Neural cell (in vitro differentiated cells): ENCODE measurements around the gene CCDC158. TPM values are rescaled to one million over a fixed set of nuclear protein-coding genes. Genes with fewer than 3 reads are reported as not detected.

ENCODE experiments used
- H2AFZ ChIP-seq: fragments of 200-600, 300-800 bp; sonication (generic), shearing (Covaris generic); 2 replicates; pipeline ENCODE4 v1.6.0; 2014; ENCODE audit warnings: low read depth, mild to moderate bottlenecking, antibody characterized with exemption, low read length, moderate library complexity
- H3F3A ChIP-seq: fragments of 200-600 bp; shearing (Covaris generic); 2 replicates; pipeline ENCODE4 v1.6.1; 2016; ENCODE audit warnings: mild to moderate bottlenecking, moderate library complexity, mixed read lengths, antibody characterized with exemption, low read length; ENCODE audit not compliant: insufficient read depth, poor library complexity, severe bottlenecking
- H3K27ac ChIP-seq: fragments of 200-600, 300-800 bp; sonication (generic), shearing (Covaris generic); 2 replicates; pipeline ENCODE4 v1.5.1; 2014; ENCODE audit warnings: mild to moderate bottlenecking, low read length, moderate library complexity
- H3K27me3 ChIP-seq: fragments of 300-800, 200-600 bp; sonication (generic), shearing (Covaris generic); 2 replicates; pipeline ENCODE4 v1.6.0; 2014; ENCODE audit warnings: mild to moderate bottlenecking, low read depth, low read length, moderate library complexity; ENCODE audit not compliant: insufficient read depth
- H3K36me3 ChIP-seq: fragments of 300-800, 200-600 bp; sonication (generic), shearing (Covaris generic); 2 replicates; pipeline ENCODE4 v1.5.1; 2014; ENCODE audit warnings: mild to moderate bottlenecking, antibody characterized with exemption, low read length, moderate library complexity; ENCODE audit not compliant: insufficient read depth
- H3K4me2 ChIP-seq: fragments of 300-800, 200-600 bp; sonication (generic), shearing (Covaris generic); 2 replicates; pipeline ENCODE4 v1.6.0; 2014; ENCODE audit warnings: mild to moderate bottlenecking, low read length
- H3K4me3 ChIP-seq: fragments of 300-800, 200-600 bp; sonication (generic), shearing (Covaris generic); 2 replicates; pipeline ENCODE4 v1.5.1; 2014; ENCODE audit warnings: mild to moderate bottlenecking, low read length, moderate library complexity
- H3K79me2 ChIP-seq: fragments of 200-600 bp; shearing (Covaris generic); replicated peaks from 2 replicates; pipeline ENCODE4 v1.6.0; 2014; ENCODE audit warnings: mild to moderate bottlenecking, low read length, moderate library complexity; ENCODE audit not compliant: insufficient read depth
- H3K9ac ChIP-seq: fragments of 300-800, 200-600 bp; sonication (generic), shearing (Covaris generic); 2 replicates; pipeline ENCODE4 v1.6.1; 2016; ENCODE audit warnings: mild to moderate bottlenecking, low read length, mixed read lengths
- H3K9me2 ChIP-seq: fragments of 200-600 bp; shearing (Covaris generic); 2 replicates; pipeline ENCODE4 v1.6.1; 2016; ENCODE audit warnings: mild to moderate bottlenecking, low read length, mixed read lengths; ENCODE audit not compliant: insufficient read depth
- H3K9me3 ChIP-seq: fragments of 200-600, 300-800 bp; sonication (generic), shearing (Covaris generic); 2 replicates; pipeline ENCODE4 v1.6.1; 2016; ENCODE audit warnings: mild to moderate bottlenecking, mixed run types, low read length, moderate library complexity, mixed read lengths
- H4K20me1 ChIP-seq: fragments of 200-600 bp; shearing (Covaris generic); 2 replicates; pipeline ENCODE4 v1.6.1; 2016; ENCODE audit warnings: mild to moderate bottlenecking, mixed run types; ENCODE audit not compliant: insufficient read depth
- EP300 ChIP-seq: fragments of 450-650 bp; conservative IDR thresholded peaks from 2 replicates; pipeline ENCODE4 v1.6.1; 2014; ENCODE audit warnings: antibody characterized with exemption, mild to moderate bottlenecking, moderate library complexity; ENCODE audit not compliant: poor library complexity, severe bottlenecking
- EZH2 ChIP-seq: fragments of 200-600, 300-800 bp; shearing (Covaris generic), sonication (generic); IDR thresholded peaks from 2 replicates; pipeline ENCODE4 v1.6.1; 2014; ENCODE audit warnings: antibody characterized with exemption, low read length, borderline replicate concordance, mild to moderate bottlenecking; ENCODE audit not compliant: insufficient read depth, poor library complexity, severe bottlenecking
- MXI1 ChIP-seq: fragments of 450-650 bp; conservative IDR thresholded peaks from 2 replicates; pipeline ENCODE4 v1.6.1; 2014; ENCODE audit warnings: antibody characterized with exemption, mild to moderate bottlenecking; ENCODE audit not compliant: poor library complexity, severe bottlenecking
- POLR2AphosphoS5 ChIP-seq: IDR thresholded peaks from 2 replicates; pipeline ENCODE4 v1.6.1; 2012
- RAD21 ChIP-seq: fragments of 450-650 bp; conservative IDR thresholded peaks from 2 replicates; pipeline ENCODE4 v1.6.1; 2014; ENCODE audit warnings: antibody characterized with exemption, mild to moderate bottlenecking, moderate library complexity
- REST ChIP-seq: IDR thresholded peaks from 2 replicates; pipeline ENCODE4 v1.6.1; 2012; ENCODE audit warnings: borderline replicate concordance
- SMC3 ChIP-seq: fragments of 450-650 bp; conservative IDR thresholded peaks from 2 replicates; pipeline ENCODE4 v1.6.1; 2014; ENCODE audit warnings: antibody characterized with exemption, mild to moderate bottlenecking, moderate library complexity; ENCODE audit not compliant: poor library complexity
- TAF1 ChIP-seq: IDR thresholded peaks from 2 replicates; pipeline ENCODE4 v1.6.1; 2012; ENCODE audit warnings: low read depth
- polyA plus RNA-seq: library from polyadenylated mRNA; depleted of rRNA; stranded (reverse); fragments of >200 nt; gene quantifications from 2 replicates; pipeline ENCODE4 v1.2.3, GENCODE V29; 2014
- TF ChIP-seq, protein P1 (sequence below): fragments of 450-650 bp; IDR thresholded peaks from 2 replicates; pipeline ENCODE4 v1.5.1; 2014; ENCODE audit warnings: antibody characterized with exemption, mild to moderate bottlenecking, moderate library complexity; ENCODE audit not compliant: poor library complexity, severe bottlenecking

Gene CCDC158
- polyA plus RNA-seq, 1 donor from 2014 or later: not detected

DNA sequence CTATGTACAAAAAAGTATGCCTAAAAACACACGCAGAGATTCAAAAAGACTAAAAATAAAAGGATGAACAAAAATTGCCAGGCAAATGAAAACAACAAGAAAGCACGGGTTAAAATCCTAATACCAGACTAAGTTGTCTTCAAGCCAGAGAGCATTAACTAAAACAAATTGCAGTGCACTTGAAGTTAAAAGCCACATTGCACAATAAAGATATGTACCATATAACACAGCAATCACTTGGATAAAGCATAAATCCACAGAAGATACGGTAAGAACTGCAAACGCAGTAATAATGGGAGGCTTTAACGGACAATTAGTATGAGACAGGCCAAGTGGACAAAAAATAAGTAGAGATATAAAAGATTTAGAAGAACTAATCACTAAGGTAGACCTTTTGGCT is 14.9 kb downstream of the CCDC158 start (continued):
- TF ChIP-seq, protein P1, sequence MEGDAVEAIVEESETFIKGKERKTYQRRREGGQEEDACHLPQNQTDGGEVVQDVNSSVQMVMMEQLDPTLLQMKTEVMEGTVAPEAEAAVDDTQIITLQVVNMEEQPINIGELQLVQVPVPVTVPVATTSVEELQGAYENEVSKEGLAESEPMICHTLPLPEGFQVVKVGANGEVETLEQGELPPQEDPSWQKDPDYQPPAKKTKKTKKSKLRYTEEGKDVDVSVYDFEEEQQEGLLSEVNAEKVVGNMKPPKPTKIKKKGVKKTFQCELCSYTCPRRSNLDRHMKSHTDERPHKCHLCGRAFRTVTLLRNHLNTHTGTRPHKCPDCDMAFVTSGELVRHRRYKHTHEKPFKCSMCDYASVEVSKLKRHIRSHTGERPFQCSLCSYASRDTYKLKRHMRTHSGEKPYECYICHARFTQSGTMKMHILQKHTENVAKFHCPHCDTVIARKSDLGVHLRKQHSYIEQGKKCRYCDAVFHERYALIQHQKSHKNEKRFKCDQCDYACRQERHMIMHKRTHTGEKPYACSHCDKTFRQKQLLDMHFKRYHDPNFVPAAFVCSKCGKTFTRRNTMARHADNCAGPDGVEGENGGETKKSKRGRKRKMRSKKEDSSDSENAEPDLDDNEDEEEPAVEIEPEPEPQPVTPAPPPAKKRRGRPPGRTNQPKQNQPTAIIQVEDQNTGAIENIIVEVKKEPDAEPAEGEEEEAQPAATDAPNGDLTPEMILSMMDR: no peak
- no peak for TF ChIP-seq EP300
- no peak for TF ChIP-seq RAD21

- no peaks in the 10 kb centered on the region for H4K20me1 ChIP-seq
- no peaks in the 10 kb centered on the region for H3F3A ChIP-seq
- H3K27me3 ChIP-seq: no peaks in the 10 kb centered on the region
- no peaks in the 10 kb centered on the region for H3K9me3 ChIP-seq
- no peaks in the 10 kb centered on the region for H3K9me2 ChIP-seq
- no peak overlapping the region for H3K9ac ChIP-seq
- H3K27ac ChIP-seq: no peak overlapping the region
- no peak overlapping the region for H3K4me3 ChIP-seq
- H3K4me2 ChIP-seq: no peak overlapping the region
- no peaks in the 10 kb centered on the region for H3K36me3 ChIP-seq
- no peak overlapping the region for H2AFZ ChIP-seq
- TF ChIP-seq, protein P1: no peak
- TF ChIP-seq MXI1 (no peak), REST (no peak), EP300 (no peak), TAF1 (no peak), SMC3 (no peak), RAD21 (no peak), EZH2 (no peak), POLR2AphosphoS5 (no peak)
- no peaks in the 10 kb centered on the region for H3K79me2 ChIP-seq
Observed at GRCh38 chr4:76401654-76402053, 19.3 kb downstream of the CCDC158 start.
